ENCODE results near the gene GTF2H2C.
"Not testable (repeated sequence)": the region's sequence is repeated elsewhere in the genome, so short reads cannot be mapped to it uniquely, and the experiment has no call there.

Gene GTF2H2C

GRCh38 chr5:69538735-69539134 is 21.3 kb upstream of the GTF2H2C start:
- H3K9me3 Mint-ChIP-seq; H3K4me1 Mint-ChIP-seq; H3K36me3 Mint-ChIP-seq; ATAC-seq; H3K27ac Mint-ChIP-seq; DNase-seq (ENCODE audit: low spot score in 2 of 2); H3K4me3 Mint-ChIP-seq: not testable (repeated sequence)

- H3K9me3 Mint-ChIP-seq; DNase-seq (ENCODE audit: low spot score in 2 of 2): not testable (repeated sequence)
Observed at GRCh38 chr5:69541347-69541746, 18.6 kb upstream of the GTF2H2C start.

GRCh38 chr5:69542838-69543618 is 17.0 kb upstream of the GTF2H2C start:
- H3K4me3 Mint-ChIP-seq; H3K36me3 Mint-ChIP-seq; H3K4me1 Mint-ChIP-seq; ATAC-seq; H3K27ac Mint-ChIP-seq; DNase-seq (ENCODE audit: low spot score in 2 of 2); H3K9me3 Mint-ChIP-seq: not testable (repeated sequence)

More at GRCh38 chr5:69541347-69541746, 18.6 kb upstream of the GTF2H2C start:
- H3K27ac Mint-ChIP-seq, H3K4me1 Mint-ChIP-seq, H3K4me3 Mint-ChIP-seq, ATAC-seq, H3K36me3 Mint-ChIP-seq: not testable (repeated sequence)

- not testable (repeated sequence) for ATAC-seq; H3K36me3 Mint-ChIP-seq; H3K27ac Mint-ChIP-seq; H3K9me3 Mint-ChIP-seq; H3K4me3 Mint-ChIP-seq; DNase-seq (ENCODE audit: low spot score in 2 of 2); H3K4me1 Mint-ChIP-seq
Observed at GRCh38 chr5:69544602-69545001, 15.4 kb upstream of the GTF2H2C start.

GRCh38 chr5:69560587-69561431 is 818 bp downstream of the GTF2H2C start:
- H3K9me3 Mint-ChIP-seq, ATAC-seq: not testable (repeated sequence)

GRCh38 chr5:69566172-69566571 is 6.2 kb downstream of the GTF2H2C start:
- not testable (repeated sequence) for DNase-seq (ENCODE audit: low spot score in 2 of 2); H3K4me1 Mint-ChIP-seq; ATAC-seq; H3K36me3 Mint-ChIP-seq; H3K4me3 Mint-ChIP-seq; H3K27ac Mint-ChIP-seq; H3K9me3 Mint-ChIP-seq

More at GRCh38 chr5:69560587-69561431, 818 bp downstream of the GTF2H2C start:
- Mint-ChIP-seq H3K36me3 (peaks cover 12% of the 10 kb centered on the region), H3K27ac (peak overlapping the region; percentile 89), H3K4me3 (peak overlapping the region; percentile 84)
- not testable (repeated sequence) for DNase-seq (ENCODE audit: low spot score in 2 of 2); H3K4me1 Mint-ChIP-seq

GRCh38 chr5:69568072-69568471 is 8.1 kb downstream of the GTF2H2C start:
- ATAC-seq; DNase-seq (ENCODE audit: low spot score in 2 of 2); H3K36me3 Mint-ChIP-seq; H3K4me1 Mint-ChIP-seq; H3K27ac Mint-ChIP-seq; H3K9me3 Mint-ChIP-seq; H3K4me3 Mint-ChIP-seq: not testable (repeated sequence)

GRCh38 chr5:69583356-69583755 is 23.4 kb downstream of the GTF2H2C start:
- not testable (repeated sequence) for DNase-seq (ENCODE audit: low spot score in 2 of 2); H3K36me3 Mint-ChIP-seq; H3K27ac Mint-ChIP-seq; H3K4me3 Mint-ChIP-seq; H3K4me1 Mint-ChIP-seq; ATAC-seq; H3K9me3 Mint-ChIP-seq

GRCh38 chr5:69596114-69596840 is 36.3 kb downstream of the GTF2H2C start:
- not testable (repeated sequence) for DNase-seq (ENCODE audit: low spot score in 2 of 2)

GRCh38 chr5:69601947-69602346 is 42.0 kb downstream of the GTF2H2C start:
- not testable (repeated sequence) for H3K36me3 Mint-ChIP-seq; DNase-seq (ENCODE audit: low spot score in 2 of 2); H3K4me3 Mint-ChIP-seq

More at GRCh38 chr5:69596114-69596840, 36.3 kb downstream of the GTF2H2C start:
- not testable (repeated sequence) for H3K36me3 Mint-ChIP-seq, H3K4me3 Mint-ChIP-seq, H3K4me1 Mint-ChIP-seq, ATAC-seq, H3K9me3 Mint-ChIP-seq, H3K27ac Mint-ChIP-seq

GRCh38 chr5:69606839-69607238 is 46.8 kb downstream of the GTF2H2C start:
- H3K36me3 Mint-ChIP-seq; DNase-seq (ENCODE audit: low spot score in 2 of 2); H3K27ac Mint-ChIP-seq; ATAC-seq; H3K4me1 Mint-ChIP-seq; H3K4me3 Mint-ChIP-seq; H3K9me3 Mint-ChIP-seq: not testable (repeated sequence)

More at GRCh38 chr5:69601947-69602346, 42.0 kb downstream of the GTF2H2C start:
- not testable (repeated sequence) for H3K27ac Mint-ChIP-seq, H3K4me1 Mint-ChIP-seq, H3K9me3 Mint-ChIP-seq, ATAC-seq

- not testable (repeated sequence) for H3K27ac Mint-ChIP-seq; H3K9me3 Mint-ChIP-seq; DNase-seq (ENCODE audit: low spot score in 2 of 2); H3K36me3 Mint-ChIP-seq; ATAC-seq; H3K4me3 Mint-ChIP-seq; H3K4me1 Mint-ChIP-seq
Observed at GRCh38 chr5:69607750-69608149, 47.8 kb downstream of the GTF2H2C start.

GRCh38 chr5:69608861-69609496 is 49.0 kb downstream of the GTF2H2C start:
- not testable (repeated sequence) for DNase-seq (ENCODE audit: low spot score in 2 of 2); H3K27ac Mint-ChIP-seq; H3K9me3 Mint-ChIP-seq; H3K4me1 Mint-ChIP-seq; H3K36me3 Mint-ChIP-seq; H3K4me3 Mint-ChIP-seq; ATAC-seq

- ATAC-seq, H3K4me3 Mint-ChIP-seq, H3K27ac Mint-ChIP-seq: not testable (repeated sequence)
Observed at GRCh38 chr5:69614843-69615242, 54.9 kb downstream of the GTF2H2C start.

GRCh38 chr5:69631879-69632278 is 71.9 kb downstream of the GTF2H2C start:
- H3K27ac Mint-ChIP-seq; H3K4me1 Mint-ChIP-seq; H3K9me3 Mint-ChIP-seq; DNase-seq (ENCODE audit: low spot score in 2 of 2); H3K4me3 Mint-ChIP-seq; ATAC-seq; H3K36me3 Mint-ChIP-seq: not testable (repeated sequence)

More at GRCh38 chr5:69614843-69615242, 54.9 kb downstream of the GTF2H2C start:
- not testable (repeated sequence) for H3K9me3 Mint-ChIP-seq; DNase-seq (ENCODE audit: low spot score in 2 of 2); H3K36me3 Mint-ChIP-seq; H3K4me1 Mint-ChIP-seq
